GM12874 (cell line): Measurements from ENCODE around the gene CYP27B1.

Source experiments
- CTCF ChIP-seq: IDR thresholded peaks from 2 replicates; pipeline ENCODE4 v1.5.1; 2011; ENCODE audit warnings: low read depth, mild to moderate bottlenecking, control low read depth, low read length, moderate library complexity; ENCODE audit not compliant: insufficient read depth

Gene CYP27B1

GRCh38 chr12:57717131-57717530, 49.7 kb downstream of the CYP27B1 start:
- no peak for TF ChIP-seq CTCF

GRCh38 chr12:57716305-57716704, 50.6 kb downstream of the CYP27B1 start:
- TF ChIP-seq CTCF, result no peak

GRCh38 chr12:57715786-57716185, 51.1 kb downstream of the CYP27B1 start:
- TF ChIP-seq CTCF, result no peak

GRCh38 chr12:57713209-57713608, 53.7 kb downstream of the CYP27B1 start:
- no peak for TF ChIP-seq CTCF

GRCh38 chr12:57712701-57713100, 54.2 kb downstream of the CYP27B1 start:
- TF ChIP-seq CTCF, result no peak
